GM19467 (cell line): ENCODE data around the gene ROMO1.
"Not testable (repeated sequence)": the region's sequence is repeated elsewhere in the genome, so short reads cannot be mapped to it uniquely, and the experiment has no call there.

ENCODE experiments used
- ATAC-seq: cut with Tn5 transposase; IDR thresholded peaks from one replicate; pipeline ENCODE4 v1.9.1; 2021; ENCODE audit warnings: mild to moderate bottlenecking, moderate library complexity; ENCODE audit not compliant: unreplicated experiment

The ROMO1 gene

DNA sequence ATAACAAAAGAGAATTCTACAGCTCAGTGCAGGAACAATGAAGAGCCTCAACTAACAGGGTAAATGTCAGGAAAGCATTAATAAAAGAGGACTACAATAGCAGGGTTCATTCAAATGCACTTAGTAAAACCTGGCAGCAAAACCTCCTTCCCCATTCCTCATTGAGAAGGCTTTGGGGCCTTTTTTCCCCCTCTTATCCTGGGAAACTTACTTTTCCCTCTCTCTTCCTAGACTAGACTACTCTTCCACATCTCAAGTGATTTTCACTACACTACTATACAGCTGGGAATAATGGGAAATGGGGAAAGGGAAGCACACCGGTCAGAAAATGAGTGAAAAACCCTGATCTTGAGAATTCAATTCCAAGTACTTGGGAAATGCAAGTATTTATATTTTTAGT, 10.1 kb downstream of the ROMO1 start:
- ATAC-seq = no peak

DNA sequence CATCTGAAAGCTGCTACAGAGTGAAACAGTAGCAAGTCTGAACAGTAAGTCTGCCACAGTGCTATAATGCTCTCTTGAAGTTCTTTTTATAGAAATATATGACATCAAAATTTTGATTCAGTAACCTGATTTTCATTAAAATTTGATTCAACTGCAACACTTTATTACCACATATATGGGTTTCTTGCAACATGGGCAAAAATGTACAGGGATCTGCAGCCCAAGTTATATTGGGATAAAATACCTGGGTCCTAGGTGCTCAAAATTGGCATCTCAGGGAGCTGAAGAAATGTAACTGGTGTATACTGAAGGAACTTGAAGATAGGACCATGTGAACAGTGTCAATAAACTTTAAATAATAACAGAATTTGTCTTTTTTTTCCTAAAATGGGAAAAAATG, 10.8 kb downstream of the ROMO1 start:
- no peak for ATAC-seq

DNA sequence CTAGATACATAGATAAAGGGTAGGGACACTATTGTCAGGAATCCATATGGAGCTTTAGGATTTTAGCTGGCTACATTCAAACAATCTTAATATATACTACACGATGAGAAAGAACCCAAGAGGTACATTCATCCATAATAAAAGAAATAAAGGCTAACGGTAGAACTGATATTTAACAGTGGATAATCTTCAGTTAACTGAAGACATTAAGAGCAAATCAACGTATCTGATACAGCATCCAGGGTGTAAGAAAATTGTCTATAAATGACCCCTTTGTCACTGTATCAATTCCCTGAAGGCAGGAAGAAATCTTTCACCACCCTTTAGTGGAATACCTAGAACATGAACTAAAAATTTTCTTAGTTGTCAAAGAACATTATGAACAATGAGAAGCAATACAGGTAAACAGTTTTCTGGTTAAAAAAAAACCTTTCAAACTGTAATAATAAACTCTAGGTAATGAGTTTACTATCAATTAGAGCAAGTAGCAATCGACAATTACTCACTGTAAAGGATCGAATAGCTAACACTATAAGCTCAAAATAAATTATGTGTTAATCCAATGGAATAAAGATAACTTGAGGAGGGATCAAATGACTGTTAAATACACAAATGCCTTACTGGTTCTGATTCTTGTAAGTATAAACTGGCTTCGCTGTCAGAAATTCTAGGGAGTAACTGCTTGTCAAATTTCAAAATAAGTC, 11.8 kb downstream of the ROMO1 start:
- ATAC-seq = no peak

DNA sequence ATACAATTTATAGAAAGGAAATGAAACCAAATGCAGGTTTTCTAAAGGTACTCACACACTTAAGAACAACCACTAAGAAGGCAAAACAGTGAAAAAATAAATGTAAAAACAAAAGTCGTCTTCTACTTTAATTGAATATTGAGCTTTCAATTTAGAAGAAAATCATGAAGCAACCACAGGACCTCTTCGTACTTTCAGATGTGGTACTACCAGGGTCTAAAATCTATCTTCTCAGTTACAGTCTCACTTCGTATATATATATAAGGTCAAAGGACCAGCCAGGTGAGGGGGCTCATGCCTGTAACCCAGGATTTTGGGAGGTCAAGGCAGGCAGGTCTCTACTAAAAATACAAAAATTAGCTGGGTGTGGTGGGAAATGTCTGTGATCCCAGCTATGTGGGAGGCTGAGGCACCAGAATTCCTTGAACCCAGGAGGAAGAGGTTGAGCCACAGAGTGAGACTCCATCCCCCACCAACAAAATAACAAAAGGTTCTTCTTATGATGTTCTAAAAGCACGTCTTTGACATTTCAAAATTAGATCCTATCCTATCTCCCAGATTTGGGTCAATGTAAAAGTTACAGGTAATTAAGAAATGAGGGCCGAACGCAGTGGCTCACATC, 12.5 kb downstream of the ROMO1 start:
- no peak for ATAC-seq

DNA sequence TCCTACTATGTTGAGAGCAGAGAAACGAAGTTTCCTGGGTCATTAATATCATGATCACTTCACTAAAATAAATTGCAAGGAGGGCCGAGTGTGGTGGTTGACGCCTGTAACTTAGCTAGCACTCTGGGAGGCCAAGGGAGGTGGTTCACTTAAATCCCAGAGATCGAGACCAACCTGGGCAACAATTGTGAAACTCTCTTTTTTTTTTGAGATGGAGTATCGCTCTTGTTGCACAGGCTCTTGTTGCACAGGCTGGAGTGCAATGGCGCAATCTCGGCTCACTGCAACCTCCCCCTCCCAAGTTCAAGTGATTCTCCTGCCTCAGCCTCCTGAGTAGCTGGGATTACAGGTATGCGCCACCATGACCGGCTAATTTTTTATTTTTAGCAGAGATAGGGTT, 13.9 kb downstream of the ROMO1 start:
- ATAC-seq = not testable (repeated sequence)

DNA sequence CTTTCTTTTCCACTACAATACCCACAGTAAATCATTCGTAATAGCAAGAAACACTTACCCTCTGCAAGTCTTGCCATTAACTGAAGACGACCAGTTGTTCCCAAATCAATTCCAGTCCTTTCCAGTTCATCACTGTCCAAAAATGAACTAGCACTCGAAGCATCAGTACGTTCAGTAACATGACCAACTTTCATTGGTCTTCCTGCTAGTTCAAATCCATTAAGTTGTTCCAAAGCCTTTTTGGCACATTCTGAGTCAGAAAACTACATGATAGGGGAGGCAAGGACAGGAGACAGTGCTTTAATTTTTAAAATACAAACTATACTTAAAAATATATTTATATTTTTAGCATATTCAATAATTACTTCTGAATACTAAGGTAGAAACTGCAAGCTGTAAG, 14.9 kb downstream of the ROMO1 start:
- no peak for ATAC-seq

DNA sequence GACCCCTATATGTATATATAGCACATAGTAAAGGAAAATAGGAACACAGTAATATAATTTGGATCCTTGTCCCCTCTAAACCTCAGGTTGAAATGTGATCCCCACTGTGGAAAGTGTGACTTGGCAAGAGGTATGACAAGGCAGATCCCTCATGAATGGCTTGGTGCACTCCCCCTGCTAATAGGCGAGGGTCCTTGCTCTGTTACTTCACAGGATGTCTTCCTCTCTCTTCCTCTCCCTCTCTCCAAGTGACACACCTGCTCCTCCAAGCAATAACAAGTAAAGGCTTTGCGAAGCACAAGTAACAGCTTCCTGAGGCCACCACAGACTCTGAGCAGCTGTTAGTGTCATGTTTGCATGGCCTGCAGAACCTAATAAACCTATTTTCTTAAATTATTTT, 16.4 kb downstream of the ROMO1 start:
- no peak for ATAC-seq

DNA sequence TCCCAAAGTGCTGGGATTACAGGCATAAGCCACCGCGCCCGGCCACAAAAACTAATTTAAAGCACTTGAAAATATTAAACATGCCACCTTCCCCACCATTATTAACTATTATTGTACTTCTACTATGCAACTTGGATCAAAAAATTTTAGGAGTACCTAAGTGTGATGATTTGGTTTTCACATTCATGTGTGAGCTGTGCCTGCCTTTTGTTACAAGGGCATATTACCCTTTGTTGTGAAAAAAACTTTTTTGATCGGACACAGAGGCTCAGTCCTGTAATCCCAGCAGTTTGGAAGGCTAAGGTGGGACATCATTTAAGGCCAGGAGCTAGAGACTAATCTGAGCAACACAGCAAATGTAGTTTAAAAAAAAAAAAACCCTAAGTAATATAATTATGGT, 17.1 kb downstream of the ROMO1 start:
- no peak for ATAC-seq

DNA sequence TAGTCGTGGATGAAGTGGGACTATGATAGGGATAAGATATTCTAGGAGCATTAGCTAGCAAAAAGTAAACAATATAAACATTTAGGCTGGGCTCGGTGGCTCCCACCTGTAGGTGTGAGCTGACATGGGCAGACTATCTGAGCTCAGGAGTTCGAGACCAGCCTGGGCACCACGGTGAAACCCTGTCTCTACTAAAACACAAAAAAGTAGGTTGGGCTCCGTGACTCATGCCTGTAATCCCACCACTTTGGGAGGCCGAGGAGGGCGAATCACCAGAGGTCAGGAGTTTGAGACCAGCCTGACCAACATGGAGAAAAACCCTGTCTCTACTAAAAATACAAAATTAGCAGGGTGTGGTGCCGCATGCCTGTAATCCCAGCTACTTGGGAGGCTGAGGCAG, 19.1 kb downstream of the ROMO1 start:
- ATAC-seq = not testable (repeated sequence)

DNA sequence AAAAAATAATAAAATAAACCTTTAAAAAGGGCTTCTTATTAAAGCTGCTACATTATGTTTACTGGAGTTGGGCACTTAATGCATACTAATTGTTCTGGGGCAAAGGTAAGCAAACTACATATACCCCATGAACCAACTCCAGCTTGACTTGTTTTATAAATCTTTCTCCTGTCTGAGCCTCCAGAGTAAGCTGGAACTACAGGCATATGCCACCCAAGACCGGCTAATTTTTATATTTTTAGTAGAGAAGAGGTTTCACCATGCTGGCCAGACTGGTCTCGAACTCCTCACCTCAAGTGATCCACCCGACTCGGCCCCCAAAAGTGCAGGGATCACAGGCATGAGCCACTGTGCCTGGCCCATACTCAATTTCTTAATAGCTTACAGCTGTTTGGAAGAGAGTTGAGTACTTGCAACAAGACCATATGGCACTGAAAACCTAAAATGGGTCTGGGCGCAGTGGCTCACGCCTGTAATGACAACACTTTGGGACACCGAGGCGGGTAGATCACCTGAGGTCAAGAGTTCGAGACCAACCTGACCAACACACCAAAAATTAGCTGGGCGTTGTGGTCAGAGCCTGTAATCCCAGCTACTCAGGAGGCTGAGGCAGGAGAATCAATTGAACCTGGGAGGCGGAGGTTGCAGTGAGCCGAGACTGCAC, 19.9 kb downstream of the ROMO1 start:
- ATAC-seq = no peak

DNA sequence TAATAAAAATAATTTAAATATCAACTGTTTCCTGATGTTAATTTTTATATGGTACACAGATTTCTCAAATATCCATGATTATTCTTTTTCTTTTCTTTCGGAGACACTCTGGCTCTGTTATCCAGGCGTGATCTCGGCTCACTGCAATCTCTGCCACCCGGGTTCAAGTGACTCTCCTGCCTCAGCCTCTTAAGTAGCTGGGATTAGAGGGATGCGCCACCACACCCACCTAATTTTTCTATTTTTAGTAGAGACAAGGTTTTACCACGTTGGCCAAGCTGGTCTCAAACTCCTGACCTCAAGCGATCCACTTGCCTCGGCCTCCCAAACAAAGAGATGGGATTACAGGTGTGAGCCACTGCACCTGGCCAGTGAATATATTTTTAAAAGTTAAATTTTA, 20.5 kb downstream of the ROMO1 start:
- no peak for ATAC-seq

DNA sequence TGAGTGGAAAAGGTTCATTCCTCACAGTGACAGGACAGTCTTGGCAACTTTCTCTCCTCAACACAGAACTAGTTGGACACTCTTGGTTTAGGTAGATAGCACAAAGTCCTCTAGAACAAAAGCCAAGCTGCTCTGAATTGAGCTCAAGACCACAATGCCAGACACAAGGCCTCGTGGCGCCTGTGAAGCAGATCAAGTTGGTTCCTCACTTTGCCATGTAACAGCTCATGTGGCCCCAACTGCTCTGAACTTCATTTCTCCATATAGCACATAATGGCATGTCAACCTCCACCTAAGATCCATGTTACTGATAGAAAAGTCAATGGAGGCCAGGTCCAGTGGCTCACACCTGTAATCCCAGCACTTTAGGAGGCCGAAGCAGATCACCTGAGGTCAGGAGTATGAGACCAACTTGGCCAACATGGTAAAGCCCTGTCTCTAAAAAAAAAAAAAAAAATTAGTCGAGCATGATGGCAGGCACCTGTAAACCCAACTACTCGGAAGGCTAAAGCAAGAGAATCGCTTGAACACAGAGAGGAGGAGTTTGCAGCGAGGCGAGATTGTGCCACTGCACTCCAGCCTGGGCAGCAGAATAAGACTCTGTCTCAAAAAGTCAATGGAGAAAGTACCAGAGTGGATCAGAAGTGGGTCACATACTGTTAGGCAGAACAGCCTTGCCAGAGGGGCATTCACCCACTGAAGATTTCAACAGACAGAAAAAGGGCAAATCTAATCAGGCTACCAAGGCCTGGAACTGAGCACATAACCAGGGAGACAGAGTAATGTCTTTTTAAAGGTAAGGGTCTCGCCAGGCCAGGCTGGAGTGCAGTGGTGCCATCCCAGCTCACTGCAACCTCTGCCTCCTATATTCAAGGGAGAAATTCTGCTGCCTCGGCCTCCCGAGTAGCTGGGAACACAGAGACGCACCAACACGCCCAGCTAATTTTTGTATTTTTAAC, 21.2 kb downstream of the ROMO1 start:
- ATAC-seq = no peak

DNA sequence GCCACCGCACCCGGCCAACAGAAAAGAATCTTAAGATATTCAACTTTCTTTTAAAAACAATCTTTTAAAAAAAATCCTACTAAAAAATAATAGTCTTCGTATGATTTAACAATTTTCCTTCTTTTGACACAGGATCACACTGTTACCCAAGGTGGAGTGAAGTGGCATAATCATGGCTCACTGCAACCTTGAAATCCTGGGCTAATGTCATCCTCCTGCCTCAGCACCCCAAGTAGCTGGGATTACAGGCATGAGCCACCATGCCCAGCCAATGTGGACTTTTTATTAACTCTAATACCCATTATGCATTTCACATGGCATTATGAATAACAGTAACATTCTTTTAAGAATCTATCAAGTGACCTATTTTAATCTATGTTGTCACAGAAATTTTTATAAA, 22.0 kb downstream of the ROMO1 start:
- ATAC-seq = no peak

DNA sequence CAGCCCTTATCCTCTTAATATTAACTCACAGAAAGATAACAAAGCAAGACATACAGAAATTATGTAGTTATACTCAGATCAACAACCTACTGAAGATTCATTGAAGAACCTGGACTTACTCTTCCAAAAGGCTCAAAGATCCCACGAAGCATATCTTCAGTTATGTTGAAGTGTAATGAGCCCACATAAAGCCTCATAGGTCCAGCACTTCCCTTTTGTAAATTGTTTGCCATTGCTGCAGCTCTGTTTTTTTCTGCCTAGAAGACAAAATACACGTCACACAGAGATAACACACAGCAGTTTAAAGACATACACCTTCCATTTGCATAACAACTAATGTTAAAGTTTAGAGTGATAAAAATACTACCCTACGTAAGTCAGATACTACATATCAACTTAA, 22.4 kb downstream of the ROMO1 start:
- no peak for ATAC-seq

DNA sequence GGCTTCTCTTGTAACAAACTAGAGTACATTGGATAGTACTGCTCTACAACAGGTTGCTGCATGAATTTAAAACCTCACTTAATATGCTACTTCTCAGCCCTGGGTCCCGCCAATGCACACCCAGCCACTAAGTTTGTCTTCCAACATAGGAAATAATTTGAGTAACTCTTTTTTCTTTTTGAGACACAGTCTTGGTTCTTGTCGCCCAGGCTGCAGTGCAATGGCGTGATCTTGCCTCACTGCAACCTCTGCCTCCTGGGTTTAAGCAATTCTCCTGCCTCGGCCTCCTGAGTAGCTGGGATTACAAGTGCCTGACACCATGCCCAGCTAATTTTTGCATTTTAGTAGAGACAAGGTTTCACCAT, 24.1 kb downstream of the ROMO1 start:
- ATAC-seq = not testable (repeated sequence)

DNA sequence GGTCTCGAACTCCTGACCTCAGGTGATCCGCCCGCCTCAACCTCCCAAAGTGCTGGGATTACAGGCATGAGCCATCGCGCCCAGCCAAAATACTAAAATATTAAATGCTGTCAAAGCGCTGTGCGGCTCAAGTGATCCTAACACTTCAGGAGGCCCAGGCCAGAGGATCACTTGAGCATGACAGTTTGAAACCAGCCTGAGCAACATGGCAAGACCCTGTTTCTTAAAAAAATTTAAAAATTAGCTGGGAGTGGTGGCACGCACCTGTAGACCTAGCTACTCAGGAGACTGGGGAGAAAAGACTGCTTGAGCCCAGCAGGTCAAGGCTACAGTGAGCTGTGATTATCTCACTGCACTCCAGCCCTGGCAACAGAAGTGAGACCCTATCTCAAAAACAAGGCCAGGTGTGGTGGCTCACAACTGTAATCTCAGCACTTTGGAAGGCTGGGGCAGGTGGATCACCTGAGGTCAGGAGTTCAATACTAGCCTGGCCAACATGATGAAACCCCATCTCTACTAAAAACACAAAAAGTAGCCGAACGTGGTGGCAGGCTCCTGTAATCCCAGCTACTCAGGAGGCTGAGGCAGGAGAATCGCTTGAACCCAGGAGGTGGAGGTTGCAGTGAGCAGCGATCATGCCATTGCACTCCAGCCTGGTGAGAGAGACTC, 24.6 kb downstream of the ROMO1 start:
- ATAC-seq = not testable (repeated sequence)

DNA sequence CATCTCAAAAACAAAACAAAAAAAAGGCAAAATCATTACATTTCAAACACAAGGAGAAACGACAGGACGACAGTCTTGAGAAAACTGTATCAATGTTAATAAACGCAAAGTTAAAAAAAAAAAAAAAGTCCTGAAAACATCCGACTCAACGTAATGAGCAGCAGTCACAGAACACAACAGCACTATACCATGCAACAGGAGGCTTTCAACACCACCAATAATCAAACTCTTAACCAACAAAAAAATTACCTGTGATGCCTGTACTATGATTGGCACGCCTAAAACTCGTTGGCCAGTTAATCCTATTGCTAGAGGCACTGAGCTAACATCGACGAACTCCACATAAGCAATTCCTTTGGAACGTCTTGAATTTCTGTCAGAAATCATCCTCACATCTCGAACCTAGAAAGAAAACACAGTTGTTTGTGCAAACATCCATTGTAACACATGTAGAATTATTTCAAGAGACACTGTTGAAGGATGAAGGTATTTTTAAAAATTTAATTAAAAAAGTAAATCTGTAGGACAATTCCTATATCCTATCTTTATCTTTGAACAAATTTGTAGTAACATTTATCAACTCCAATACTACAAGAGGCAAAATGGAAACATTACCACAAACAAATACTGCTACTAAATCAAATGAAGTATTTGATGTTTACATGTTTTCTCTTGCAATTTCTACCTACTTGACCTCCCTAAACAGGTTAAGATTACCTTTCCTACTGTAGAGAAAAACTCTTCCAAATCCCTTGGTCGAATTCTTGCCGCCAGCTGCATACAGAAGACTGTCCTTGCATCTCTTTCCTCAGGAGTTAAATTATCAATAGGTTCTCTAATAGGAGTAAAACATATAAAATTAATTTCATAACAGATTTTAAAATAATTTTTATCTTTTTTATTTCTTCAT, 25.4 kb downstream of the ROMO1 start:
- no peak for ATAC-seq

DNA sequence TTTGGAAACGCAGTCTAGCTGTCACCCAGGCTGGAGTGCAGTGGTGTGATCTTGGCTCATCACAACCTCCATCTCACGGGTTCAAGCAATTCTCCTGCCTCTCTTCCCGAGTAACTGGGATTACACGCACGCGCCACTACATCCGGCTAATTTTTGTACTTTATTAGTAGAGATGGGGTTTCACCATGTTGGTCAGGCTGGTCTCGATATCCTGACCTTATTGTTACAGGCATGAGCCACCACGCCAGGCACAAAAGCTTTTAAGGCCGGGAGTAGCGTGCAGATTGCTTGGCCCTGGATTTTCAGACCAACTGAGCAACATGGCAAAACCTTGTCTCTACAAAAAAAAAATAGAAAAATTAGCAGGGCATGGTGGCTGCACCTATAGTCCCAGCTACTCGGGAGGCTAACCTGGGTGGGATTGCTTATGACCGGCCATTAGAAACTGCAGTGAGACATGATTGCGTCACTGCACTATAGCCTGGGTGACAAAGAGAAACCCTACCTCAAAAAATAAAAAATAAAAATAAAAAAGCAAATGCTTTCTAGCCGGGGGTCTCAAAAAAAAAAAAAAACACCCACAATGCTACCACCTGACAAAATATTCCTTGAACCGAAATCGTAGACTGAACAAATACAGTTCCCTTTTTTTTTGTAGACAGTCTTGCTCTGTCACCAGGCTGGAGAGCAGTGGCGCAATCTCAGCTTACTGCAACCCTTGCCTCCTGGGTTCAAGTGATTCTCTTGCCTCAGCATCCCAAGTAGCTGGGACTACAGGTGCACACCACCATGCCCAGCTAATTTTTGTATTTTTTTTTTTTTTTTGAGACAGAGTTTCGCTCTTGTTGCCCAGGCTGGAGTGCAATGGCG, 27.9 kb downstream of the ROMO1 start:
- ATAC-seq = no peak
